NT2/D1 (cell line): ENCODE measurements around the gene IRX4.

ENCODE experiments used
- DNase-seq: peaks from one replicate; pipeline ENCODE4 v3.0.0-alpha.2; 2011; ENCODE audit warnings: low read depth, low spot score
- H3K27me3 ChIP-seq: 2 replicates; pipeline ENCODE4 v1.6.0; 2011; ENCODE audit warnings: mild to moderate bottlenecking; ENCODE audit not compliant: insufficient read length, insufficient read depth
- H3K36me3 ChIP-seq: 2 replicates; pipeline ENCODE4 v1.6.1; 2011; ENCODE audit warnings: mild to moderate bottlenecking, low read length, mixed read lengths; ENCODE audit not compliant: insufficient read depth, insufficient read length
- H3K4me1 ChIP-seq: 2 replicates; pipeline ENCODE4 v1.5.1; 2011; ENCODE audit not compliant: insufficient read depth, insufficient read length
- H3K4me3 ChIP-seq: 2 replicates; pipeline ENCODE4 v1.5.1; 2011; ENCODE audit warnings: low read depth; ENCODE audit not compliant: insufficient read length
- H3K9ac ChIP-seq: 2 replicates; pipeline ENCODE4 v1.6.0; 2011; ENCODE audit warnings: low read depth; ENCODE audit not compliant: insufficient read length
- H3K9me3 ChIP-seq: 2 replicates; pipeline ENCODE4 v1.5.1; 2011; ENCODE audit warnings: mild to moderate bottlenecking, low read length; ENCODE audit not compliant: insufficient read depth
- SUZ12 ChIP-seq: IDR thresholded peaks from 2 replicates; pipeline ENCODE4 v1.6.1; 2011; ENCODE audit not compliant: insufficient read length, insufficient read depth; ENCODE audit errors: extremely low read depth
- YY1 ChIP-seq: IDR thresholded peaks from 2 replicates; pipeline ENCODE4 v1.6.1; 2011; ENCODE audit not compliant: insufficient read length, insufficient read depth
- ZNF274 ChIP-seq: IDR thresholded peaks from 2 replicates; pipeline ENCODE4 v1.6.1; 2011; ENCODE audit warnings: mild to moderate bottlenecking, low read depth, low read length

Gene IRX4

DNA sequence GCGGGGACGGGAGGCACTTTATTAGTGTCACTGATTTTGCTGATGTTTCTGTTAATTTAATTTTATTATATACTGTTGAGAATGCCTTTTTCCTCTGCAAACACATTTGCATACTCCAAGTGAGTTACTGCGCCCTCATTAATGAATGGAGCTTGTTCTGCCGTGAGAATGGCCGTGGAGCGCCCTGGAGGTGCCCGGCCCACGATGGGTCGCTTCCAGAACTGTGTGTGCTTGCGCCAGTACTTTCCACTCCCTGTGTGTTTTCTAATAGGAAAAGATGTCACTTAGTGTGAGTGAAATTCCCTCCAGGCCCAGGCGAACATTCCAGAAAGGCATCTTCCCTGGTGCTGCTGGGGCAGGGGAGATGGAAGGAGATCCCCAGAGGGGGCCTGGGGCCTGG, 51.5 kb downstream of the IRX4 start:
- Histone ChIP-seq H3K4me3 (no peak overlapping the region), H3K27me3 (no peaks in the 10 kb centered on the region), H3K9me3 (no peaks in the 10 kb centered on the region), H3K36me3 (peaks cover 9% of the 10 kb centered on the region), H3K9ac (no peak overlapping the region), H3K4me1 (peaks cover 14% of the 10 kb centered on the region)
- no peak for TF ChIP-seq YY1
- TF ChIP-seq ZNF274, result no peak
- TF ChIP-seq SUZ12, result no peak
- DNase-seq, result no peak

DNA sequence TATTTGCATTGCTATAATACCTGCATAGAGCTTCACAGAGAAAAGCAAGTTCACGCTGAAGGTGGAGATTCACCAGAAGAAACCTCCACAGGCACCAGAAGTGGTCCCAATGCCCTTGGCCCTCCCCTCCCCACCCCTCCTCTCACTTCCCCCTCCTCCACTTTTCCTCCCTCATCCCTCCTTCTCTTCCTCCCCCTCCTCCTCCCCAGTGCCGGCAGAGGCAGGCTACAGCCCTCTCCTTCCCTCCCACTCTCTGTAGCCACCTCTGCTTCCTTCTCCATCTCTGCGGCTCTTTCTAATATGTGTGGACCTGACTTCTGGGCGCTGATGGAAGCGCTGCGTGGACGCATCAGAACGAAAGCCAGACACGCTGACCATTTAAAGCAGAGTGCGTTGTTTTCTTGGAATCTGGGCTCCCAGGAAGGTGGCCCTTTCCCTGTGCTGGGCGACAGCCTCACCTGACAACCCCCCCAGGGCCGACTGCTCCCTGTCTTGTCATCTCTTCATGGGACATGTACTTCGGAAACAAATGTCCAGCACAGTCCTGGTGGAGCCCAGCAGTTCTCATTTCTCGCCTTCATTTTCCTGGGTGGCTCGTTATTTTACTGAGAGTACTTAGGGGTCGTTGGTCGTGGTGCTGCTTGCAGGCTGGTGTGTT, 52.0 kb downstream of the IRX4 start:
- H3K4me1 ChIP-seq, result peaks cover 14% of the 10 kb centered on the region
- H3K4me3 ChIP-seq, result no peak overlapping the region
- no peak for DNase-seq
- H3K36me3 ChIP-seq, result peaks cover 12% of the 10 kb centered on the region
- no peaks in the 10 kb centered on the region for H3K9me3 ChIP-seq
- H3K9ac ChIP-seq, result no peak overlapping the region
- H3K27me3 ChIP-seq, result no peaks in the 10 kb centered on the region
- TF ChIP-seq SUZ12 (no peak), YY1 (no peak), ZNF274 (no peak)

DNA sequence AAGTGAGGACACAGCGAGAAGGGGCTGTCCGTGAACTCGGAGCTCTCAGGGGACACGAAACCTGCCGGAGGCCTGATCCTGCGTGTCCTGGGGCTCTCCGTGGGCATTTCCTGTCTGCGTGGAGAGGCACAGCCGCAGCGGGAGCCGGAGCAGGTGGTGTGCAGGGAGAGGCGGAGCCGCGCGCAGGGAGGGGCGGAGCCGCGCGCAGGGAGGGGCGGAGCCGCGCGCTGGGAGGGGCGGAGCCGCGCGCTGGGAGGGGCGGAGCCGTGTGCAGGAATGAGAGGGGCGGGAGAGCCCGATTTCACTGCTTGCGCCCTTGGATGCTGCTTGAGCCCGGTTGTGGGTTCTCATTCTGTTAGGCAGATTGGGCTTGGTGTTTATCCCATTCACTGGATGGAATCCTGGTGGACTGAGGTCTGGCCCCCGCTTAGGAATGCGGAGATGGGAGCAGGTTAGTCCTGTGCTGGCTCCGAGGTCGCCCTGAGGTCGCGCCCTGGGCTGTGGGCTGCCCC, 54.8 kb downstream of the IRX4 start:
- peaks cover 7% of the 10 kb centered on the region for H3K4me1 ChIP-seq
- H3K27me3 ChIP-seq, result no peaks in the 10 kb centered on the region
- DNase-seq, result no peak
- TF ChIP-seq YY1 (no peak), SUZ12 (no peak), ZNF274 (no peak)
- H3K36me3 ChIP-seq, result peaks cover 27% of the 10 kb centered on the region
- H3K4me3 ChIP-seq, result no peak overlapping the region
- H3K9me3 ChIP-seq, result no peaks in the 10 kb centered on the region
- no peak overlapping the region for H3K9ac ChIP-seq
